GM04504 (cell line): ENCODE data around the gene EPHB1.

Experiments used
- DNase-seq: peaks from one replicate; pipeline ENCODE4 v3.0.0-alpha.2; 2012; ENCODE audit warnings: low read depth

The EPHB1 gene

DNA sequence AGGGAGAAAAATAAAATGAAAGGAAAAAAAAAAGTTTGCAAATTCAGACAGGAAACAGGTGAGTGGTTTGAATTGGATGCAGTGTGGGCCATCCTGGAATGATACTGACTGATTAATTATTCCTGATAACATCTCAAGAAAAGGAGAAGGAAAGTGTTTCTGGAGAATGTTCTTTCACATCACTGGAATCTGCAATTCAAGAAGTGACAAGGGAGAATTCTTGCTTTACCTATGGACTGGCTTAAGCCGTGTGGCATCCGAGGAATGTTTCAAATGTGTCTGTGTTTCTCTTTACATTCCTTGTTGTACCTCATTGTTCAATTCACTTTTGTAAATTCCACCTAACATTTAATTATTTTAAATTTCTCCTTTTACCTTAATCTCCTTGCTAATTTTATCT, 465.0 kb downstream of the EPHB1 start:
- no peak for DNase-seq

DNA sequence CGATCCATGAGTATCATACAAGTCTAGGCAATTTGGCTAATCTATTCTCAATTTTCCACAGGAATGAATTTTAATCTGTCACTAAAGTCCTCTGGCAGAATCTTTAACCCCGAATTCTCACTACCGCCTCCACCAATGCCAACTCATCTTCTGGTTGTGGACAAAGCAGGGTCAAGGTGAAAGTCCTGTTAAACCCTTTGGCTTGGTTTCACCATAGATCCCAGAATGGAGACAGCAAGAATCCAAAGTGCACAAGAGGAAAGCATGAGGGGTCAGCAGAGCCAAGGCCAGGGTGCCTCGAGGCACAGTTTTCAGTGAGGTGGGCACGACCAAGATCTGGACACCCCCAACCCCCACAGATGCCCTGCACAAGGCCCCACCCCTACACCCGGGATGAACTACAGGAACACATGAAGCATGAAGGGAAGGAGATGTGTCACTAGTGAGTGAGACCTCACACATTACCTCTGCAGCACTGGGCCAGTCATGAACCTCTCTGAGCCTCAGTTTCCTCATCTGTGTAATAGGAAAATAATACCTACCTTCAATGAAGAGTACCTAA, 466.2 kb downstream of the EPHB1 start:
- DNase-seq, result no peak

DNA sequence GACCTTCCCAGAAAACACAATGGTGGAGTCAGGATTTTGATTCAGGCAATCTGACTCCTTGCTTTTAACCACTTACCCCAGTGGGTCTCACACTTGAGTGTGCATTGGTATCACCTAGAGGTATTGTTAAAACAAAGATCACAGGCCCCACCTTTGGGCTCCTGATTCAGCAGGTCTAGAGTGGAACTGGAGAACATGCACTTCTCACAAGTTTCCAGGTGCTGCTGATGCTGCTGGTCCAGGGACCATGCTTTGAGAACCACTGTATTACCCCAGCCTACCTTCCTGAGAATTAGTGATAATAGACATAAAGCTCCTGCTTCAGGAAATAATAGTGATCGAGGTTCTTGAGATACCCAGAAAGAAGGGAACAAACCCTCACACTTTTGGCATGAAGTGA, 466.9 kb downstream of the EPHB1 start:
- DNase-seq, result no peak

DNA sequence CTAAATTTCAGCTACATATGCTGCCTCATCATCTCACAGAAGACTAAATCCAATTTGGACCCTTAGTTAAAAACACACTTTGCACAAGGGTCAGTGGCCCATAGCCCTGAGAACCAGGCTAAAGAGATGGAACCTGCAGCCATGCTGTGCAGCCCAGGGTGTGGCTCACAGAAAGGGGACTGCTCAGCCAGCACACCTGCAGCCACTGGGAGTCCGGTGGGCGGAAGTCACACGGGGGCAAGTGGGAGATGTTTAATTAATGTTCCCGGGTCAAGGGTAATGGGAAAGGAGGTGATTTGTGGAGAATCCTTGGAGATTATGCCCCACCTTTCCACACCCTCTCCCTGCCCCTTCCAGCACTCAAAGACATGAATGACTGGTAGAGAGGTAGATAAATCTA, 467.4 kb downstream of the EPHB1 start:
- no peak for DNase-seq

DNA sequence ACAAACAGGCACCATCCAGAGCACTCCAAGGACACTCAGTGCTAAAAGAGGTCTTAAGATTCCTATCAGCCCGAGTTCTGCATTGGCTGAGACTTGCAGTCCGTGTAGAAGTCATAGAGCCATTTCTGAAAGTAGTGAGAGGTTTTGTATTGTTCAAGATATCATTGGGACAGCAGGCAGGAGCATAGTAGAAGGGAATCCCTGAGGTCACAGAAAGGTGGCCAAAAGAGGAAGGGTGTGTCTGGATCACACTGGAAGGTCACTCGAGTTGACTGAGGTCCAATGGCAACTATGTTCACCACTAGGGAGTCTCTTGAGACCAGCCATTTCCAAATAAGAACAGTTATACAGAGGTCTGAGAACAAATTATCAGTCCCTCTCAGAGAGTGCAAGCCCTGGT, 468.3 kb downstream of the EPHB1 start:
- DNase-seq, result no peak

DNA sequence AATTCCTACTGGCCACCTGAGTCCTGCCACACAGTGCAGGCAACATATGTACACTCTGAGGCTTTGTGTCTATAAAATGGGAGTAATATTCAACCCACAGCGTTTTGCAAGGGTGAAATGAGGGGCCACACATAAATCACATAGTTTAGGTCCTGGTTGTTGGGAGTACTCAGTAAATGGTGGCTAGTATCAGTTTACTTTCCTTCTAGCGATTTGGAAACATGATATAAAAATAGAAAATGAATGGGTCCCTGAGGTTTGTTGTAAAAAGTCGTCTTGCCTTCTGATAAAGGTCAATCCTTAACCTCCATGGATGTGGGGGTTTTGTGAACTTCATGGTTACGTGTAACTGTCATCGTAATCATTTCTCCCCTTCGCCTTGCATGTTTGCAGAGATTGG, 472.4 kb downstream of the EPHB1 start:
- no peak for DNase-seq

DNA sequence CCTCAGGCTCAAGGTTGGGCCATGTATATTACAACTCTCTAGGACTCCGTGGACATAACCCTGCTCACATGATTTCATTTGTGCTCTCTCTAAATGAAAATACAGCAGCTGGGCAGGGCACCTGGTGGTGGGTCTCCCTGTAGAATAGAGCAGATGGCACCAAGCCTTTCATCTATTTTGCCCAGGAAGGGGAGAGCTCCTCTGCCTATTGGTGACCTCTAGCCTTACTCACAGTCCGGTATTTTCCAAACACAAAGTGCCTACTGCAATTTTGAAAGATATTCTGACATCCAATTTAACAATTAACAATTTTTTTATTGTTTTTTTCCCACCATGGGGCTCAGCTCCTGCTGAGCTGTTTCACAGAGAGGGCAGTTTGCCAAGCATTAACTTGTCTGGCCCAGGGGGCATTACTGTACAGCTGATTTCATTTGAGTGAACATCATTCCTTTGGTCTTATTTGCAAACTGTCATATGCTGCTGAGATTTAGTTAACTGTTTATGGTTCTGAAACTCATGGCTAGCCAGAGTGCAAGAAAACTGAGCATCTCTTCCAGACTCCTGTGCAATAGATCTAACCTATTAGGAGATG, 474.0 kb downstream of the EPHB1 start:
- no peak for DNase-seq

DNA sequence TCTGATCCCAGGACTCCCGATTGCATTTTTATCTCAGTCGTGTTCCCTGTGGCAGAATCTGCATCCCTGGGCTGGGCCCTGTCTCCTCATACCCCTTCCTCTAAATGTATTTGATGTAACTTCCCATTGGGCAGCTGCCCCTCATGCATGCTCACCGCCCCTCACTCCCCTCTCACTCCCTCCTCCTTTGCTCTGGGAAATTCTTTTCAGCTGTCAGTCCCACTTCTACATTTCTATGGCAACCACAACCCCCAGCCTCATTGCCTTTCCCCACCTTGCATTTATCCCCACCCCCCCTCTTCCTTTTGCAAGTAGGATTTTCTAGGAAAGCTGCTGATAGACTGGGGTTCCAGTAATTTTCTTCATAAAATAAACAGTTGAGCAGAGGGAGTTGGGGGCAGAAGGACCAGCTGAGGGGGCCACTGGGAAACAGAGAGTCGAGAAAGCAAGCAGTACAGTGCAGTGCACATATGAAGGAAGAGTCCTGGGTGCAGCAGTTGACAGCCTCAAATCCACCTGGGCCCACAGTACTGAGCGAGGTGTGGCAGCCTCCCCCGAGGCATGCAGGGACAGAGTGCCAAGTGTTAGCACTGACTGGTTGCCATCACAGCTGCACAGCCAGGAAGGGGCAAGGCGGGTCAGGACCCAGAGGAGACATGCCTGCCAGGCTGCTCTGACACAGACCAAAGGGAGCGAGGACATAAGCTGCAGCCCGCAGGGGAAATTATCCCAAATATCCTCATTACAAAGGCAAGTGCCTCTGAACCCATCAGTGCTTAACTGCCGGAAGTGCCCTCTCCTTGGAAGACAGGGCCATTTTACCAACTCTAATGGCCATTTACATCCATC, 476.3 kb downstream of the EPHB1 start:
- DNase-seq, result no peak

DNA sequence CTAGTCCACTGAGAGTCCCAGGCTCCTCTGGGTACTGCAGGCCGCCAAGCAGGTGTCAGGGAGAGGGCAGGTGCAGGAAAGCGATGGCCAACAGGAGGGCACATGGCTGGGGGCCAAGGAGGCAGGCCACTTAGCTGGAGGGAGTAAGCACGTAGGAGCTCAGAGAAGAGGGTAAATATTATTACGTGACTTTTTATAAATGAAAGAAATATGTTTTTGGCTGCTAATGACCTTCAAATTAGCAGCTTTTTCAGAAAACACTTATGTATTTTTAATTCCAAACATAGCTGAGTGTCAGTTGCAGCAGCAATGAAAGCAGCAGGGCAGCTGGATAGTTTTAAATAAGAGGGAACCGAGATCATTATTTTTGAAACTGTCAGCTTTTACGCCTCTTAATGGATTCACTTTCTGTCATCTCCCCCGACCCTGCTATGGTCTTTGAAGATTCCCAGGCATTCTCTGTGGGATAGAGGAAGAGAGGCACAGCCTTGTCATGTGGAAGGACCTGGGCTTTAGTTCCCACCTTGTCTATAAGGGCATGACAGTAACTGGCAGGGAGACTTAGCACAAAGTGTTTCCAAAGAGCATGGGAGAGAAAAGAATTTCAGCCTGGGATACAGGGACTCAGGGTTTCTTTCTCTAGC, 477.1 kb downstream of the EPHB1 start:
- DNase-seq, result no peak

DNA sequence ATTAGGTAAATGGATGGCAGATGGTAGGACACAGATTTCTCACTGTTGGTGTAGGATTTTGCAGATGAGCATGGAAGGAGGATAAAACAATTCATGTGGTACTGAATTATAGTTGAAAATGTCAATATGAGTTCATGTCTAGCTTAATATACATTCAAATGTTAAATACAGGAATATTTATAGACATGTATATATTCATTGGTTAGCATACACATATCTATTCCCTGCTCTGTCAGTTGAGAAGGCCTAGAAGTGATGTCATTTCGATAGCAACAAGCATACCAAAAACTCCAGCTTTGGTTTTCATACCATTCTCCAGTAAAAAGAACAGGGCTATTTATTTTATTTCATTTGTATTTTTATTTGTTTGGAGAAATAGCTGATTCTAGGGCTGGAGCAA, 497.1 kb downstream of the EPHB1 start:
- no peak for DNase-seq

DNA sequence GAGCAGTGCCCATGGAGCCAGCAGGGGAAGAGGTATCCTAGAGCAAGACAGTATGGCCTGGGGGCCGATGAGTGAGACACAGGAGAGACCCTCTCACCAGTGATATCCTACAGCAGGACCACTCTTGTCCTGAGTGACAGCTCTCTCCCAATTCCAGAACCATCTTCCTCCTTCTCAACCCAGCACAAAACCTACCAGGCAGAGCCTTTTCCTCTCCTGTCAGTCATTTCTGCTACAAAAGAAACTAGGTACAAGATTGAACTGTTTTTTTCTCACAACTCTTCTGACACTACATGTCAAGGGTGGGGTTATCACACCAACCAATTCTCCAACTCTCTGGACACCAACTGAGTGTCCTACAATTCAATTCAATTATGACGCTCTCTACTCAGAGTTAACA, 506.6 kb downstream of the EPHB1 start:
- no peak for DNase-seq

DNA sequence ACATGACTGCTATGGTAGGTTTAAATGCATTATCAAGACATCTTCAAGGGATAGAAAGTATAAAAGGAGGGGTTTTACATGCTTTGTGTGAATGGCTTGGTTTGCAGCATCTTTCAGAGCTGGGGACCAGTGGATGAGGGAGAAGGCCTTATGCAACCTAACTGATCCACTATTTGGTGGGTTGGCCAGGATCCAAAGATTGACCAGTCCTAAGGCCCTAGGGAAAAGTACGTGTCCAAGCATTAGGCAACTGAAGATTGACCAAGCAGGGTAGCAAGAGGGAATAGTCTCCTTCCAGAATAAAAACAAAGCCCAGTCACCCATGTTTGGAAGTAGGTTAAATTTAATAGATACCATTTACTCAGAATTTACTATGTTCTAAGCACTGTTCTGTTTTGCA, 509.3 kb downstream of the EPHB1 start:
- DNase-seq, result no peak
